HL-60 (cell line): ENCODE results near the gene CHST11.

Experiments
- GABPA ChIP-seq: IDR thresholded peaks from 2 replicates; pipeline ENCODE4 v1.6.1; 2012; ENCODE audit warnings: low read depth
- POLR2AphosphoS5 ChIP-seq: IDR thresholded peaks from 2 replicates; pipeline ENCODE4 v1.6.1; 2012; ENCODE audit warnings: low read depth
- TF ChIP-seq, protein P1 (sequence below): IDR thresholded peaks from one replicate; pipeline ENCODE4 v1.5.1; 2011; ENCODE audit warnings: low read length, control low read depth, inconsistent platforms; ENCODE audit not compliant: insufficient read depth
- TF ChIP-seq, protein P2 (sequence below): IDR thresholded peaks from 2 replicates; pipeline ENCODE4 v1.6.1; 2012; ENCODE audit warnings: low read depth; ENCODE audit not compliant: insufficient replicate concordance

- TF ChIP-seq, protein P1, sequence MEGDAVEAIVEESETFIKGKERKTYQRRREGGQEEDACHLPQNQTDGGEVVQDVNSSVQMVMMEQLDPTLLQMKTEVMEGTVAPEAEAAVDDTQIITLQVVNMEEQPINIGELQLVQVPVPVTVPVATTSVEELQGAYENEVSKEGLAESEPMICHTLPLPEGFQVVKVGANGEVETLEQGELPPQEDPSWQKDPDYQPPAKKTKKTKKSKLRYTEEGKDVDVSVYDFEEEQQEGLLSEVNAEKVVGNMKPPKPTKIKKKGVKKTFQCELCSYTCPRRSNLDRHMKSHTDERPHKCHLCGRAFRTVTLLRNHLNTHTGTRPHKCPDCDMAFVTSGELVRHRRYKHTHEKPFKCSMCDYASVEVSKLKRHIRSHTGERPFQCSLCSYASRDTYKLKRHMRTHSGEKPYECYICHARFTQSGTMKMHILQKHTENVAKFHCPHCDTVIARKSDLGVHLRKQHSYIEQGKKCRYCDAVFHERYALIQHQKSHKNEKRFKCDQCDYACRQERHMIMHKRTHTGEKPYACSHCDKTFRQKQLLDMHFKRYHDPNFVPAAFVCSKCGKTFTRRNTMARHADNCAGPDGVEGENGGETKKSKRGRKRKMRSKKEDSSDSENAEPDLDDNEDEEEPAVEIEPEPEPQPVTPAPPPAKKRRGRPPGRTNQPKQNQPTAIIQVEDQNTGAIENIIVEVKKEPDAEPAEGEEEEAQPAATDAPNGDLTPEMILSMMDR, result no peak
- TF ChIP-seq POLR2AphosphoS5 (no peak), GABPA (no peak)
- TF ChIP-seq, protein P2, sequence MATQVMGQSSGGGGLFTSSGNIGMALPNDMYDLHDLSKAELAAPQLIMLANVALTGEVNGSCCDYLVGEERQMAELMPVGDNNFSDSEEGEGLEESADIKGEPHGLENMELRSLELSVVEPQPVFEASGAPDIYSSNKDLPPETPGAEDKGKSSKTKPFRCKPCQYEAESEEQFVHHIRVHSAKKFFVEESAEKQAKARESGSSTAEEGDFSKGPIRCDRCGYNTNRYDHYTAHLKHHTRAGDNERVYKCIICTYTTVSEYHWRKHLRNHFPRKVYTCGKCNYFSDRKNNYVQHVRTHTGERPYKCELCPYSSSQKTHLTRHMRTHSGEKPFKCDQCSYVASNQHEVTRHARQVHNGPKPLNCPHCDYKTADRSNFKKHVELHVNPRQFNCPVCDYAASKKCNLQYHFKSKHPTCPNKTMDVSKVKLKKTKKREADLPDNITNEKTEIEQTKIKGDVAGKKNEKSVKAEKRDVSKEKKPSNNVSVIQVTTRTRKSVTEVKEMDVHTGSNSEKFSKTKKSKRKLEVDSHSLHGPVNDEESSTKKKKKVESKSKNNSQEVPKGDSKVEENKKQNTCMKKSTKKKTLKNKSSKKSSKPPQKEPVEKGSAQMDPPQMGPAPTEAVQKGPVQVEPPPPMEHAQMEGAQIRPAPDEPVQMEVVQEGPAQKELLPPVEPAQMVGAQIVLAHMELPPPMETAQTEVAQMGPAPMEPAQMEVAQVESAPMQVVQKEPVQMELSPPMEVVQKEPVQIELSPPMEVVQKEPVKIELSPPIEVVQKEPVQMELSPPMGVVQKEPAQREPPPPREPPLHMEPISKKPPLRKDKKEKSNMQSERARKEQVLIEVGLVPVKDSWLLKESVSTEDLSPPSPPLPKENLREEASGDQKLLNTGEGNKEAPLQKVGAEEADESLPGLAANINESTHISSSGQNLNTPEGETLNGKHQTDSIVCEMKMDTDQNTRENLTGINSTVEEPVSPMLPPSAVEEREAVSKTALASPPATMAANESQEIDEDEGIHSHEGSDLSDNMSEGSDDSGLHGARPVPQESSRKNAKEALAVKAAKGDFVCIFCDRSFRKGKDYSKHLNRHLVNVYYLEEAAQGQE, result no peak
Observed at GRCh38 chr12:104571328-104571727, 114.6 kb downstream of the CHST11 start.
